ENCODE results near the gene KCNK6.

DNA sequence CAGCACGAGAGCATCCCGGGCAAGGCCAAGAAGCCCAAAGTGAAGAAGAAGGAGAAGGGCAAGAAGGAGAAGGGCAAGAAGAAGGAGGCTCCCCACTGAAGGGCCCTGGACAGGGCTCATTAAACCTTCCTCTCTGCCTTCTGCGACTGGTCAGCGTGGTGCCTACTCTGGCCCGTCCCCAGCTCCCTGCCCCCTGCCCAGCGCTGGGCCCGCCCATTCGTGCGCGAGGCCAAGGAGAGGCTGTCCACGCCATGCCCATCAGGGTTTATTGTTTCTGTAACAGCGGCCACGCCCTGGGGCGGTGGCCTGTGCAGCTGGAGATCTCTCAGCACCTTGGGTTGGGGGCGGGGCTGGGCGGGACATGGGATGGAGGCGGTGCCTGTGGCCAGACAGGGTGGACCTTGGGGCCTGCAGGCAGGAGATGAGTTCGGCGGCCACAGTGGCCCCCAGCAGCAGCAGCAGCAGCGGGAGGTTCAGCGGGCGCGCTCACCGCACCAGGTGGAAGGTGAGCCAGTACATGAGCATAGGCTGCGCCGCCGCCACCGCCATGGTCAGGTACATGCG, 14.7 kb upstream of the KCNK6 start:
- TF ChIP-seq, protein P1, sequence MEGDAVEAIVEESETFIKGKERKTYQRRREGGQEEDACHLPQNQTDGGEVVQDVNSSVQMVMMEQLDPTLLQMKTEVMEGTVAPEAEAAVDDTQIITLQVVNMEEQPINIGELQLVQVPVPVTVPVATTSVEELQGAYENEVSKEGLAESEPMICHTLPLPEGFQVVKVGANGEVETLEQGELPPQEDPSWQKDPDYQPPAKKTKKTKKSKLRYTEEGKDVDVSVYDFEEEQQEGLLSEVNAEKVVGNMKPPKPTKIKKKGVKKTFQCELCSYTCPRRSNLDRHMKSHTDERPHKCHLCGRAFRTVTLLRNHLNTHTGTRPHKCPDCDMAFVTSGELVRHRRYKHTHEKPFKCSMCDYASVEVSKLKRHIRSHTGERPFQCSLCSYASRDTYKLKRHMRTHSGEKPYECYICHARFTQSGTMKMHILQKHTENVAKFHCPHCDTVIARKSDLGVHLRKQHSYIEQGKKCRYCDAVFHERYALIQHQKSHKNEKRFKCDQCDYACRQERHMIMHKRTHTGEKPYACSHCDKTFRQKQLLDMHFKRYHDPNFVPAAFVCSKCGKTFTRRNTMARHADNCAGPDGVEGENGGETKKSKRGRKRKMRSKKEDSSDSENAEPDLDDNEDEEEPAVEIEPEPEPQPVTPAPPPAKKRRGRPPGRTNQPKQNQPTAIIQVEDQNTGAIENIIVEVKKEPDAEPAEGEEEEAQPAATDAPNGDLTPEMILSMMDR (IDR thresholded peaks at IDR 0.05), result no peak
- TF ChIP-seq GABPB1 (CRISPR knock-in tag; IDR thresholded peaks at IDR 0.05) (no peak), ESRRA (CRISPR knock-in tag; IDR thresholded peaks at IDR 0.05; ENCODE audit: borderline replicate concordance) (no peak), ETV6 (CRISPR knock-in tag; IDR thresholded peaks at IDR 0.05) (no peak), KAT7 (CRISPR knock-in tag; IDR thresholded peaks at IDR 0.05; ENCODE audit: borderline replicate concordance) (no peak), NFYB (CRISPR knock-in tag; conservative IDR thresholded peaks at IDR 0.05; ENCODE audit: low read depth) (no peak)

All from WTC11 (cell line).